Stimulated activated CD8-positive, alpha-beta memory T cell treated with anti-CD3 and anti-CD28 coated beads, Interleukin-15, amount 100 ng/mL, for 1 hour (primary cell): Measurements from ENCODE around the gene LRFN2.

ENCODE experiments used
- DNase-seq: peaks from one replicate; pipeline ENCODE4 v3.0.0-alpha.2; 2020; ENCODE audit warnings: low read depth

Gene LRFN2

DNA sequence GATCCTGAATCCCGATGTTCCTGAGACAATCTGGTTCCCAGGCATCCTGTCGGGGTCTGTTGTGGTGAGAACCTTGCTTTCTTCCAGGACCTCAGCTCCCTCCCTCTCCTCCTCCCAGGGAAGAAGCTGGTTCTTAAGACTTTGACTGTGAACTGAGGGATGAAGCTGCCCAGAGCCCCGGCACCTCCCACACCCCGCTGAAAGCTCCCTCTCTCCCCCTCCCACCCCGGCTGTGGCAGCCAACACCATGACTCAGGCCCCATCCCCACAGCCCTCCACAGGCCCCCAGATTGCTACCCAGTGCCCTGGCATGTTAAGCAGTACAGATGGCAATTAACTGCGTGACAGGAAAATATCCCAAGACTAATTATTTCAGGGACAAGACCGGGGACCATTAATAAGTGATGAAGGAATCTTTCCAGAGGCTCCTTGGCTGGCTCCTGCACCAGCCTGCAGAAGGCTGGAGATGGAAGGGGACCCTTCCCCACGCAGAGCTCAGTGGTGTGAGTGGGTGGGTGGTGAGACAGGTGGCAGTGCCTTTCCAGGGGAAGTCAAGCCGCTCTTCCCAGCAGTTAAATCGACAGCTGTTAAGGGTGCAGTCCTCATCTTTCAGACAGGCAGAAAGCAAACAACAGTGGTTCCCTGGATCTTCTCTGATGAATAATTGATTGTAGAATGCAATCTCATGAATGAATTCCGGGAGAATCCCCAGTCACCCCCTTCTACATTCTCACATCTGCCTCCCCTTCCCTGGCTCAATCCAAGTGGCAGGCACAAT lies 237.9 kb downstream of the LRFN2 start:
- no peak for DNase-seq

DNA sequence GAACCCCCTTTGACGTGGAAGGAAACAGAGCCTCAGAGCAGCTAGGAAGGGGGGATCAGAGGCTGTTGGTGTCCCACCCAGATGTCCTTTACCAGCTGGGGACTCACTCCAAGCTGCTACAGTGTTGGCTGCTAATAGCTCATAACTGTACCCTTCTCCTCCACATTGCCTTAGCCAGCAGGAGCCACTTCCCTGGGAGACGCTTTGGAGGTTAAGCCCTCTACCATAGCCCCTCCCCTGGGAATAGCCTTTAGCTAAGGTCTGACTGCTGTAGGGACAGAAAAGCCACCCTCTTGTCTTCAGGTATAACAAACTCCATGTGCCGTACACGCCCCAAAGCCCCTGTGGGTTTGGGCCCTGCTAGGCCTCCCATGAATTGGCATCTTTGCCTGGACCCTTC lies 238.6 kb downstream of the LRFN2 start:
- DNase-seq = no peak

- DNase-seq = no peak
Measured at GRCh38 chr6:40347571-40348011, 239.6 kb downstream of the LRFN2 start.

DNA sequence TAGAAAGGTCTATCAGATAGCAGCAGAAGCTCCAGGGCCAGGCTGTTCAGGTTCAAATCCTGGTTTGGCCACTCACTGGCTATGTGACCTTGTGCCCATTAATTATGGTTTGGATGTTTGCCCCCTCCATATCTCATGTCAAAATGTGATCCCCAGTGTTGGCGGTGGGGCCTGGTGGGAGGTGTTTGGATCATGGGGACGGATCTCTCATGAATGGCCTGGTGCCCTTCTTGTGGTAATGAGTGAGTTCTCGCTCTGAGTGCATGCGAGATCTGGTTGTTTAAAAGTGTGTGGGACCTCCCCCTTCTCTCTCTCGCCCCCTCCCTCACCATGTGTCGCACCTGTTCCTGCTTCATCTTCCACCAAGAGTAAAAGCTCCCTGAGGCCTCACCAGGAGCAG lies 240.9 kb downstream of the LRFN2 start:
- DNase-seq = no peak

- DNase-seq = no peak
Measured at GRCh38 chr6:40344566-40345167, 242.5 kb downstream of the LRFN2 start.

DNA sequence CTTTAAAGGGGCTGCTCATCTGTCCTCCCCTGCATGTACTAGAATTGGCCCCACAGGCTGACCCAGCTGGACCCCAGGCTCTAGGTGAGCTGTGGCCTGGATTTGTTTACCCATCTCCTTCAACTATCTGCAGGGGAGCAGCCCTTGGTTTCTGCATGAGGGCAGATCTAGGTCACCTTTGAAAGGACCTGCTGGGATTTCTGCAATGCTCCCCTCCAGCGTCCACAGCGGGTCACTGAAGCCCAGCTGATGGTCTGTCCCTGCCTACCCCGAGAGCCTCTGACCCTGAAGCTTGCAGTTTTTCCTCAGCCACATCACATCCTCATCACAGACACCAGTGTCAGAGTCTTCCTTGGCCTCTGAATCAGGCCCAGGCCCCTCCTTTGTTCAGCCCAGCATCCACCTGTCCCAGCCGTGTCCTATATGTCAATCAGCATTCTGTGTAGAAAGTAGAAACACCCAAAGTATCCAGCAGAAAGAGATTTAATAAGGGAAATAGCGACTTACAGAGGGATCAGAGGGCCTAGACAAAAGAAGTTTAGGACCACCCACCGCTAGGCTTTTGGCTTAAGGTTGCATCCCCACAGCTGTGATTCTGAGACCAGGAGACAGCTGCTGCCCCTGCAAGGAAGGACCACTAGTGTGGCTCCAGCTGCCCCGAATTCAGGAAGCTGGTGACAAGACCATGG lies 243.1 kb downstream of the LRFN2 start:
- no peak for DNase-seq

DNA sequence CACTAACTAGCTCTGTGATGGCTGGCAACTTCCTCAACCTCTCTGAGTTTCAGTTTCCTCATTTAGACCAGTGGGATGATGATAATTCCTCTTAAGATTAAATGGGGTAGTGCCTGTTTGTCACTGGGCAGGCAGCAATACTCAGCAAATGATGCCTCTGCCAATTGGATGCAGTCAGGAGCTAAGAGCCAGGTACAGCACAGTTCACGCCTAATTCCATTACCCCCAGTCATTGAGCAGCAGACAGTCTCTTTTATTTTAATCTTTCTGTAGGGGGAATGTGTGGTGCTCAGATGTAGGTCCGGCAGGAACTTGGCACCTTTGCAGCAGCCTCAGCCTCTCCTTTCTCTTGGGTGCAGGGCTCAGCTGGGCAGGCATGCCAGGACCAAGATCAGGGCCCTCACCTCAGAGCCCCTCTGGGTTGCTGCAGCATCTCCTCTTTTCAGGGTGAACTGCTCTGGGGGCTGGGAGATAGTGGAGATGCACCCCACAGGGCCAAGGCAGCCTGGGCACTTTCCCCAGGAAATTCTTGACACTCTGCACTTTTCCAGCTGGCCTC lies 243.8 kb downstream of the LRFN2 start:
- no peak for DNase-seq

DNA sequence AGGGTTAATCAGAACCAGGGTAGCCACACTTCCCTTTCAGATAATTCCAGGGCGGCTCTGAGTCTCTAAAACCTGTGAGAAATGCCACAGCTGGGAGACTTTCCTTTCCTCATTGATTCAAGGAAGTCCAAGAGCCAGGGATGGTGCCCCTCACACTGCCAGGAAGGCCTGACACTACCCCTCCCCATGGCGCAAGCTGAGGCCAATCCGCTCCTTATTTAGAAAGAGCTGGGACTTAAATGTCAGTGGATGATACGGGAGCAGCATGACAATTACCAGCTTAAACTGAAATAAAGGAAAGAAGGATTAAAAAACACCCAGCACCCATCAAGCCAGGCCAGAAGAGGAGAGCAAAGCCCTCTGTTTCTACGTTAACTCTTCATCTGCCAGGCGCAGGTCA lies 244.4 kb downstream of the LRFN2 start:
- no peak for DNase-seq

GRCh38 chr6:40341726-40342125 lies 245.4 kb downstream of the LRFN2 start:
- DNase-seq = no peak
